K562 (cell line): ENCODE results near the gene KRTAP26-1. TPM values are rescaled to one million over a fixed set of nuclear protein-coding genes. Genes with fewer than 3 reads are reported as not detected.

Experiments used
- ATAC-seq: fragments of 200-7000 bp; cut with Tn5 transposase; 3 replicates; pipeline ENCODE4 v1.9.1; 2020; ENCODE audit warnings: moderate library complexity
- BruUV-seq: library from RNA; stranded (reverse); fragments of 400-500 nt; replicated peaks from 2 replicates; lab custom pipeline; 2021; lab: Mats Ljungman, UMichigan
- CTCF ChIA-PET: fragments of 300-600 bp; formaldehyde crosslinking; extraction: SDS; loops from one replicate; lab custom pipeline; 2021; ENCODE audit warnings: low intra/inter-chr PET ratio; lab: Yijun Ruan, JAX
- POLR2A ChIA-PET: fragments of 300-600, 350-650 bp; sonication (Branson Sonifier 250); formaldehyde crosslinking; extraction: SDS; loops from one replicate; lab custom pipeline; 2021; ENCODE audit warnings: antibody characterized with exemption, inconsistent platforms; lab: Yijun Ruan, JAX
- DNase-seq, 4 experiments: peaks; one replicate each; pipeline versions ENCODE4 v3.0.0 to v3.0.0-alpha.2; 2011 to 2018; ENCODE audit warnings: low spot score in 3 of 4, mixed read lengths in 3 of 4; ENCODE audit errors: extremely low read depth in 1 of 4
- FAIRE-seq: peaks from 2 replicates; lab custom pipeline; 2011; peaks lifted over from hg19 to GRCh38; lab: Jason Lieb, UNC
- H2AFZ ChIP-seq: 2 replicates; pipeline ENCODE4 v1.6.0; 2011; ENCODE audit warnings: low read depth, low read length, control low read depth, inconsistent platforms
- H3K27ac ChIP-seq: fragments of 200-600 bp; 3 replicates; pipeline ENCODE4 v1.8.0; 2011; ENCODE audit warnings: low read depth, mild to moderate bottlenecking, control low read depth, inconsistent platforms, low read length, moderate library complexity, mixed read lengths; ENCODE audit errors: extremely low read depth
- H3K27me3 ChIP-seq, 2 experiments: fragments of 300-600 bp in 1 of 2; 2 replicates in 1 of 2; 3 replicates in 1 of 2; pipeline versions ENCODE4 v1.6.0 to v1.8.0; 2011; ENCODE audit warnings: inconsistent platforms in 2 of 2, low read length in 2 of 2, mild to moderate bottlenecking in 1 of 2, mixed read lengths in 1 of 2, moderate library complexity in 1 of 2; ENCODE audit not compliant: control insufficient read depth in 2 of 2, insufficient read depth in 2 of 2
- H3K36me3 ChIP-seq: fragments of 300-600 bp; 3 replicates; pipeline ENCODE4 v1.8.0; 2011; ENCODE audit warnings: mild to moderate bottlenecking, low read length, inconsistent platforms; ENCODE audit not compliant: control insufficient read depth, insufficient read depth
- H3K4me1 ChIP-seq, 2 experiments: fragments of 200-600 bp in 1 of 2; replicated peaks in 1 of 2; 2 replicates in 1 of 2; 3 replicates in 1 of 2; pipeline versions ENCODE4 v1.5.1 to v1.8.0; 2011; ENCODE audit warnings: inconsistent platforms in 2 of 2, low read length in 2 of 2, mild to moderate bottlenecking in 1 of 2, mixed read lengths in 1 of 2, moderate library complexity in 1 of 2; ENCODE audit not compliant: control insufficient read depth in 2 of 2, insufficient read depth in 2 of 2
- H3K4me2 ChIP-seq: 2 replicates; pipeline ENCODE4 v1.6.1; 2011; ENCODE audit warnings: low read length, control low read depth, inconsistent platforms, mixed read lengths; ENCODE audit not compliant: insufficient read depth
- H3K4me3 ChIP-seq: fragments of 200-600 bp; sonication (generic), shearing (Covaris generic); 2 replicates; pipeline ENCODE4 v1.5.1; 2016; ENCODE audit warnings: control low read depth, inconsistent platforms
- H3K79me2 ChIP-seq: fragments of 200-600 bp; 3 replicates; pipeline ENCODE4 v1.8.0; 2011; ENCODE audit warnings: low read length, inconsistent platforms; ENCODE audit not compliant: control insufficient read depth, insufficient read depth
- H3K9ac ChIP-seq, 2 experiments: 2 replicates each; pipeline versions ENCODE4 v1.6.0 to v1.6.1; 2011; ENCODE audit warnings: low read depth in 2 of 2, low read length in 2 of 2, control low read depth in 1 of 2, inconsistent platforms in 1 of 2, mild to moderate bottlenecking in 1 of 2, mixed read lengths in 1 of 2; ENCODE audit not compliant: insufficient read depth in 1 of 2
- H3K9me1 ChIP-seq: one replicate; pipeline ENCODE4 v1.6.0; 2011; ENCODE audit warnings: inconsistent platforms, mild to moderate bottlenecking, low read length, moderate library complexity; ENCODE audit not compliant: control insufficient read depth, insufficient read depth
- H3K9me3 ChIP-seq: replicated peaks from 2 replicates; pipeline ENCODE4 v1.5.1; 2011; ENCODE audit warnings: low read depth, low read length, inconsistent platforms; ENCODE audit not compliant: control insufficient read depth, insufficient read depth
- H4K20me1 ChIP-seq: replicated peaks from 2 replicates; pipeline ENCODE4 v1.6.1; 2011; ENCODE audit warnings: low read length, inconsistent platforms, mixed read lengths; ENCODE audit not compliant: control insufficient read depth, insufficient read depth
- CBFA2T3 ChIP-seq: fragments of 450-650 bp; IDR thresholded peaks from 2 replicates; pipeline ENCODE4 v1.6.1; 2017
- CBFB ChIP-seq: sonication (generic); formaldehyde crosslinking; IDR thresholded peaks from 2 replicates; pipeline ENCODE4 v1.4.0; 2020; ENCODE audit warnings: mild to moderate bottlenecking, missing genetic modification reagents
- CREB3L1 ChIP-seq: fragments of 450-650 bp; IDR thresholded peaks from 2 replicates; pipeline ENCODE4 v1.6.1; 2014; ENCODE audit warnings: low read depth, mild to moderate bottlenecking, moderate library complexity, borderline replicate concordance
- CTBP1 ChIP-seq: fragments of 450-650 bp; IDR thresholded peaks from 2 replicates; pipeline ENCODE4 v1.6.1; 2016; ENCODE audit warnings: borderline replicate concordance
- E2F5 ChIP-seq: sonication (generic); formaldehyde crosslinking; IDR thresholded peaks from 2 replicates; pipeline ENCODE4 v1.8.0; 2022; ENCODE audit warnings: mild to moderate bottlenecking, missing genetic modification reagents
- GTF2B ChIP-seq: IDR thresholded peaks from 2 replicates; pipeline ENCODE4 v1.6.1; 2011; ENCODE audit not compliant: insufficient read length; ENCODE audit errors: extremely low read depth
- LEF1 ChIP-seq: fragments of 450-650 bp; IDR thresholded peaks from 2 replicates; pipeline ENCODE4 v1.6.1; 2016; ENCODE audit warnings: mild to moderate bottlenecking
- PHF8 ChIP-seq: fragments of 200-600 bp; sonication (generic); IDR thresholded peaks from 2 replicates; pipeline ENCODE4 v1.6.1; 2012; ENCODE audit warnings: mixed run types, mild to moderate bottlenecking, inconsistent platforms, low read length, moderate library complexity, borderline replicate concordance
- RBM14 ChIP-seq: fragments of 200-400 bp; formaldehyde crosslinking; IDR thresholded peaks from 2 replicates; pipeline ENCODE4 v1.6.1; 2018; ENCODE audit warnings: low read depth, mild to moderate bottlenecking, low read length, moderate library complexity, borderline replicate concordance; ENCODE audit not compliant: insufficient read depth
- RERE ChIP-seq: sonication (generic); formaldehyde crosslinking; IDR thresholded peaks from 2 replicates; pipeline ENCODE4 v1.8.0; 2023; ENCODE audit warnings: missing genetic modification reagents, mild to moderate bottlenecking, borderline replicate concordance
- SMAD4 ChIP-seq: fragments of 250-450 bp; sonication (Bioruptor Pico); conservative IDR thresholded peaks from 2 replicates; pipeline ENCODE4 v1.8.0; 2021; ENCODE audit warnings: inconsistent platforms, mild to moderate bottlenecking, moderate library complexity
- THRAP3 ChIP-seq: fragments of 450-650 bp; IDR thresholded peaks from 2 replicates; pipeline ENCODE4 v1.6.1; 2016; ENCODE audit warnings: mild to moderate bottlenecking, inconsistent platforms, borderline replicate concordance
- ZNF143 ChIP-seq: sonication (generic); formaldehyde crosslinking; IDR thresholded peaks from 2 replicates; pipeline ENCODE4 v1.9.0; 2022; ENCODE audit warnings: mild to moderate bottlenecking, missing genetic modification reagents
- ZNF212 ChIP-seq: fragments of 450-650 bp; formaldehyde crosslinking; IDR thresholded peaks from 2 replicates; pipeline ENCODE4 v1.4.0; 2020; ENCODE audit warnings: mild to moderate bottlenecking
- WGBS: fragments of 100-300 bp; shearing (Covaris generic); methylation state at CpG from one replicate; pipeline ENCODE4 v1.1.6; 2016; ENCODE audit warnings: low coverage, mixed read lengths; ENCODE audit not compliant: insufficient coverage; ENCODE audit errors: missing lambda C conversion rate; 5-methylcytosine and 5-hydroxymethylcytosine counted together
- in situ Hi-C: fragments of 300-500 bp; cut with MboI; formaldehyde crosslinking; loops from 4 replicates; pipeline ENCODE4 v1.15.0; 2018; ENCODE audit warnings: inconsistent platforms, mixed read lengths
- intact Hi-C: fragments of 100-400 bp; cut with micrococcal nuclease; formaldehyde crosslinking; loops from 2 replicates; pipeline ENCODE4 v1.14.2; 2022
- polyA plus RNA-seq, 8 experiments: library from polyadenylated mRNA; depleted of rRNA in 4 of 8; stranded (reverse) in 5 of 8; unstranded in 3 of 8; fragments of >200 nt; fragmentation: Nextera tagmentation in 2 of 8; fragmentation: Illumina TruSeq in 1 of 8; extraction: Ambion mirVana in 2 of 8; extraction: Trizol in 1 of 8; gene quantifications; 2 replicates each; pipeline versions ENCODE4 v1.2.1 to v1.2.3, GENCODE V29; 2011 to 2014; ENCODE audit warnings: inconsistent platforms in 1 of 8, missing spikeins in 1 of 8
- total RNA-seq, 7 experiments: library from RNA; depleted of rRNA in 6 of 7; stranded (reverse); fragments of >200 nt in 6 of 7; fragmentation: Illumina TruSeq in 2 of 7; extraction: Trizol in 2 of 7; gene quantifications; 2 replicates each; pipeline versions ENCODE4 v1.2.1 to v1.2.3, GENCODE V29; 2011 to 2021; ENCODE audit warnings: low replicate concordance in 1 of 7

KRTAP26-1 gene
- total and polyA plus RNA-seq, 9 of the 15 experiments (the other 6 are each of a cell fraction or from before 2014, with no cell fraction given): not detected

- Histone ChIP-seq H3K9me1 (no peaks in the 10 kb centered on the region), H2AFZ (no peak overlapping the region), H3K27me3 (no peaks in the 10 kb centered on the region), H3K27ac (no peak overlapping the region), H3K4me3 (no peak overlapping the region), H3K9ac (no peak overlapping the region), H3K4me2 (no peak overlapping the region), H4K20me1 (no peaks in the 10 kb centered on the region), H3K79me2 (no peaks in the 10 kb centered on the region), H3K4me1 (no peaks in the 10 kb centered on the region), H3K9me3 (no peaks in the 10 kb centered on the region; the same call in 1 of the 2 replicates), H3K36me3 (no peaks in the 10 kb centered on the region)
- ATAC-seq (no peak), FAIRE-seq (no peak), DNase-seq (no peak)
- intact Hi-C loops (no loop called here), in situ Hi-C loops (no loop called here)
- CTCF ChIA-PET: no interaction called here
- BruUV-seq: no TSS peak
- WGBS: 1% methylated on average over 3 of the region's 3 CpGs
- POLR2A ChIA-PET: no interaction called here
- no peak for TF ChIP-seq CTBP1
- TF ChIP-seq GTF2B: no peak
- TF ChIP-seq E2F5 (CRISPR knock-in tag): no peak
- no peak for TF ChIP-seq CBFA2T3
- no peak for TF ChIP-seq RBM14
- no peak for TF ChIP-seq CBFB
- TF ChIP-seq PHF8: no peak
- no peak for TF ChIP-seq ZNF143 (CRISPR knock-in tag)
- no peak for TF ChIP-seq RERE (CRISPR knock-in tag)
- TF ChIP-seq LEF1: no peak
- no peak for TF ChIP-seq THRAP3
- TF ChIP-seq ZNF212 (CRISPR knock-in tag): no peak
- TF ChIP-seq SMAD4 (CRISPR knock-in tag): no peak
- no peak for TF ChIP-seq CREB3L1
Observed at GRCh38 chr21:30269803-30270530, 50.1 kb downstream of the KRTAP26-1 start.
